Hepatocyte (in vitro differentiated cells): ENCODE results near the gene LEMD2.

ENCODE experiments used
- EZH2 ChIP-seq: fragments of 200-600 bp; sonication (generic); IDR thresholded peaks from 2 replicates; pipeline ENCODE4 v1.6.1; 2016; ENCODE audit warnings: antibody characterized with exemption, mild to moderate bottlenecking, borderline replicate concordance
- EZH2phosphoT487 ChIP-seq: fragments of 200-600 bp; sonication (generic); IDR thresholded peaks from one replicate; pipeline ENCODE4 v1.6.1; 2018; ENCODE audit warnings: antibody characterized with exemption, mild to moderate bottlenecking, low read depth, moderate library complexity; ENCODE audit not compliant: unreplicated experiment, severe bottlenecking
- TF ChIP-seq, protein P1 (sequence below): fragments of 200-600 bp; sonication (generic); IDR thresholded peaks from 2 replicates; pipeline ENCODE4 v1.5.1; 2016; ENCODE audit warnings: antibody characterized with exemption, mild to moderate bottlenecking; ENCODE audit not compliant: poor library complexity

DNA sequence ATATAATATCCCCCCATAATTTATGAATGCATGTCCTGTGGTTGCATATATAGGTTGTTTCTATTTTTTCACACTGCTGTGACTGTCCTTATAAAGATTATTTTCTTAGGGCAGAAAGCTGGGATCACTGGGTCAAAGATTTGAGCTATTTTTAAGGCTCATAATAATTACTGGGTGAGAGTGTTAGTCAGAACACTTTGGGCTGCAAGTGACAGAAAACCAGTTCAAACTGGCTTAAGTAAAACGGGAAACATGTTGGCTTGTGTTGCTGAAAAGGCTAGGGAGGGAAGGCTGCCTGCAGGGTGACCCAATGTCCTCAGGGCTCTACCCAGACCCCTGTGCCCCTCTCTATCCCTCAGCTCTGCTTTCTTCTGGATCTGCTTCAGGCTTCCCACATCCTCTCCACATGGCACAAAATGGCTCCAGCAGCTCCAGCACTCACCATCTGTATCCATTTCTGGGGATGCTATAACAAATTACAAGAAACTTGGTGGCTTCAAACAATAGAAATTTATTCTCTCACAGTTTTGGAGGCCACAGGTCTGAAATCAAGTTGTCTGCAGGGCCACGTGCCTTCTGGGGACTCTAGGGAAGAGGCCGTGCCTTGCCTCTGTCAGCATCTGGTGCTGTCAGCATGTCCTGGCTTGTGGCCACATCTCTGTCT is 48.0 kb upstream of the LEMD2 start:
- TF ChIP-seq EZH2phosphoT487 (no peak), EZH2 (no peak)
- TF ChIP-seq, protein P1, sequence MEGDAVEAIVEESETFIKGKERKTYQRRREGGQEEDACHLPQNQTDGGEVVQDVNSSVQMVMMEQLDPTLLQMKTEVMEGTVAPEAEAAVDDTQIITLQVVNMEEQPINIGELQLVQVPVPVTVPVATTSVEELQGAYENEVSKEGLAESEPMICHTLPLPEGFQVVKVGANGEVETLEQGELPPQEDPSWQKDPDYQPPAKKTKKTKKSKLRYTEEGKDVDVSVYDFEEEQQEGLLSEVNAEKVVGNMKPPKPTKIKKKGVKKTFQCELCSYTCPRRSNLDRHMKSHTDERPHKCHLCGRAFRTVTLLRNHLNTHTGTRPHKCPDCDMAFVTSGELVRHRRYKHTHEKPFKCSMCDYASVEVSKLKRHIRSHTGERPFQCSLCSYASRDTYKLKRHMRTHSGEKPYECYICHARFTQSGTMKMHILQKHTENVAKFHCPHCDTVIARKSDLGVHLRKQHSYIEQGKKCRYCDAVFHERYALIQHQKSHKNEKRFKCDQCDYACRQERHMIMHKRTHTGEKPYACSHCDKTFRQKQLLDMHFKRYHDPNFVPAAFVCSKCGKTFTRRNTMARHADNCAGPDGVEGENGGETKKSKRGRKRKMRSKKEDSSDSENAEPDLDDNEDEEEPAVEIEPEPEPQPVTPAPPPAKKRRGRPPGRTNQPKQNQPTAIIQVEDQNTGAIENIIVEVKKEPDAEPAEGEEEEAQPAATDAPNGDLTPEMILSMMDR = no peak
